K562 (cell line): ENCODE data around the gene NR1D2. TPM values are rescaled to one million over a fixed set of nuclear protein-coding genes. Genes with fewer than 3 reads are reported as not detected.
A peak's percentile ranks its signal among the peaks of the same experiment; 100 is the strongest.

Source experiments
- CHD1 ChIP-seq: fragments of 200-600 bp; sonication (generic); IDR thresholded peaks from one replicate; pipeline ENCODE4 v1.6.1; 2012; ENCODE audit warnings: mild to moderate bottlenecking, moderate library complexity, low read length, inconsistent platforms
- CTCF ChIP-seq, 3 experiments: IDR thresholded peaks in 2 of 3; conservative IDR thresholded peaks in 1 of 3; 2 replicates each; pipeline ENCODE4 v1.5.1; 2011 to 2012; ENCODE audit warnings: low read length in 3 of 3, mild to moderate bottlenecking in 3 of 3, control low read depth in 2 of 3, improper control_type of control experiment in 1 of 3, inconsistent platforms in 1 of 3, low read depth in 1 of 3, mixed read lengths in 1 of 3, moderate library complexity in 1 of 3; ENCODE audit not compliant: insufficient read depth in 2 of 3
- ESRRA ChIP-seq: fragments of 450-650 bp; IDR thresholded peaks from 2 replicates; pipeline ENCODE4 v1.6.1; 2014; ENCODE audit warnings: low read depth, mild to moderate bottlenecking, moderate library complexity, borderline replicate concordance
- ETS1 ChIP-seq: conservative IDR thresholded peaks from 2 replicates; pipeline ENCODE4 v1.6.1; 2011; ENCODE audit warnings: low read depth, mild to moderate bottlenecking, low read length; ENCODE audit not compliant: control insufficient read depth
- HMBOX1 ChIP-seq: sonication (generic); IDR thresholded peaks from 2 replicates; pipeline ENCODE4 v1.6.1; 2016
- HNRNPK ChIP-seq: fragments of 200-400 bp; formaldehyde crosslinking; IDR thresholded peaks from one replicate; pipeline ENCODE4 v1.6.1; 2018; ENCODE audit warnings: mild to moderate bottlenecking, low read depth, low read length; ENCODE audit not compliant: poor library complexity, severe bottlenecking
- KDM2B ChIP-seq: fragments of 250-450 bp; sonication (Bioruptor Pico); IDR thresholded peaks from 2 replicates; pipeline ENCODE4 v1.8.0; 2021; ENCODE audit warnings: mild to moderate bottlenecking, moderate library complexity
- KLF13 ChIP-seq: fragments of 450-650 bp; IDR thresholded peaks from 2 replicates; pipeline ENCODE4 v1.6.1; 2016; ENCODE audit warnings: missing genetic modification characterization, low read depth, mild to moderate bottlenecking, missing compliant biosample characterization, moderate library complexity, borderline replicate concordance
- RBM22 ChIP-seq: fragments of 200-400 bp; formaldehyde crosslinking; IDR thresholded peaks from 2 replicates; pipeline ENCODE4 v1.6.1; 2018; ENCODE audit warnings: low read length, low read depth; ENCODE audit not compliant: poor library complexity, severe bottlenecking
- TAF15 ChIP-seq: fragments of 200-400 bp; formaldehyde crosslinking; IDR thresholded peaks from 2 replicates; pipeline ENCODE4 v1.6.1; 2017; ENCODE audit warnings: mild to moderate bottlenecking, low read depth, low read length, moderate library complexity
- TCF7 ChIP-seq: sonication (generic); IDR thresholded peaks from 2 replicates; pipeline ENCODE4 v1.6.1; 2016; ENCODE audit warnings: antibody characterized with exemption, borderline replicate concordance
- TFAP4 ChIP-seq: sonication (generic); formaldehyde crosslinking; IDR thresholded peaks from 2 replicates; pipeline ENCODE4 v1.8.0; 2022; ENCODE audit warnings: missing genetic modification reagents, mild to moderate bottlenecking, moderate library complexity, borderline replicate concordance
- THRAP3 ChIP-seq: fragments of 450-650 bp; IDR thresholded peaks from 2 replicates; pipeline ENCODE4 v1.6.1; 2016; ENCODE audit warnings: mild to moderate bottlenecking, inconsistent platforms, borderline replicate concordance
- TOE1 ChIP-seq, 2 experiments: fragments of 450-650 bp in 1 of 2; sonication (generic) in 1 of 2; formaldehyde crosslinking in 1 of 2; IDR thresholded peaks; 2 replicates each; pipeline versions ENCODE4 v1.7.1 to v1.8.0; 2016 to 2022; ENCODE audit warnings: borderline replicate concordance in 2 of 2, mild to moderate bottlenecking in 2 of 2, antibody characterized with exemption in 1 of 2, inconsistent platforms in 1 of 2, low read depth in 1 of 2, missing genetic modification reagents in 1 of 2, moderate library complexity in 1 of 2
- USF1 ChIP-seq: sonication (generic); formaldehyde crosslinking; IDR thresholded peaks from 2 replicates; pipeline ENCODE4 v1.9.0; 2022; ENCODE audit warnings: mild to moderate bottlenecking, missing genetic modification reagents
- ZNF263 ChIP-seq: sonication (generic); formaldehyde crosslinking; IDR thresholded peaks from 2 replicates; pipeline ENCODE4 v1.8.0; 2022; ENCODE audit warnings: mild to moderate bottlenecking, missing genetic modification reagents, borderline replicate concordance
- ZNF347 ChIP-seq: fragments of 450-650 bp; formaldehyde crosslinking; IDR thresholded peaks from 2 replicates; pipeline ENCODE4 v1.4.0; 2020; ENCODE audit warnings: low read depth, mild to moderate bottlenecking, moderate library complexity
- ZNF384 ChIP-seq: IDR thresholded peaks from 2 replicates; pipeline ENCODE4 v1.6.1; 2012; ENCODE audit warnings: low read depth, low read length, improper control_type of control experiment
- ZNF76 ChIP-seq: fragments of 250-450 bp; sonication (Bioruptor Pico); IDR thresholded peaks from 2 replicates; pipeline ENCODE4 v1.4.0; 2020; ENCODE audit warnings: mild to moderate bottlenecking, moderate library complexity, borderline replicate concordance
- polyA plus RNA-seq, 8 experiments: library from polyadenylated mRNA; depleted of rRNA in 4 of 8; stranded (reverse) in 5 of 8; unstranded in 3 of 8; fragments of >200 nt; fragmentation: Nextera tagmentation in 2 of 8; fragmentation: Illumina TruSeq in 1 of 8; extraction: Ambion mirVana in 2 of 8; extraction: Trizol in 1 of 8; gene quantifications; 2 replicates each; pipeline versions ENCODE4 v1.2.1 to v1.2.3, GENCODE V29; 2011 to 2014; ENCODE audit warnings: inconsistent platforms in 1 of 8, missing spikeins in 1 of 8
- total RNA-seq, 7 experiments: library from RNA; depleted of rRNA in 6 of 7; stranded (reverse); fragments of >200 nt in 6 of 7; fragmentation: Illumina TruSeq in 2 of 7; extraction: Trizol in 2 of 7; gene quantifications; 2 replicates each; pipeline versions ENCODE4 v1.2.1 to v1.2.3, GENCODE V29; 2011 to 2021; ENCODE audit warnings: low replicate concordance in 1 of 7

Gene NR1D2
- total and polyA plus RNA-seq, 9 of the 15 experiments (the other 6 are each of a cell fraction or from before 2014, with no cell fraction given) = 1.2 to 5.5 (median 2.9) TPM

GRCh38 chr3:23999012-23999641 is 54.0 kb downstream of the NR1D2 start (continued):
- TF ChIP-seq TCF7 (no peak), HNRNPK (no peak), ZNF263 (no peak), KLF13 (tag) (no peak), KDM2B (CRISPR knock-in tag) (no peak), ZNF347 (no peak), TOE1 (IDR thresholded peaks at IDR 0.05; ENCODE audit: borderline replicate concordance) (no peak), TOE1 (CRISPR knock-in tag; IDR thresholded peaks at IDR 0.05; ENCODE audit: borderline replicate concordance, low read depth) (no peak), RBM22 (no peak), USF1 (CRISPR knock-in tag) (no peak), CTCF (IDR thresholded peaks at IDR 0.05 in 2 of 3, conservative IDR thresholded peaks at IDR 0.05 in 1 of 3; ENCODE audit: insufficient read depth in 2 of 3, low read depth in 1 of 3, low read length in 3 of 3) (peak; percentile 90 to 98 (median 96)), TFAP4 (CRISPR knock-in tag) (no peak), ZNF76 (no peak), HMBOX1 (no peak), ZNF384 (peak; percentile 51; the same call in 1 of the 2 replicates), ETS1 (no peak), THRAP3 (no peak), TAF15 (no peak), ESRRA (no peak), CHD1 (no peak)
